A549 (cell line): ENCODE measurements around the gene SELL.

ENCODE experiments used
- EP300 ChIP-seq, 2 experiments: fragments of >200 bp; sonication (Bioruptor Twin); formaldehyde crosslinking; IDR thresholded peaks; 2 replicates in 1 of 2; 3 replicates in 1 of 2; pipeline ENCODE4 v1.6.1; 2016 to 2017
- FOSB ChIP-seq: fragments of 250-450 bp; sonication (Bioruptor Pico); IDR thresholded peaks from 2 replicates; pipeline ENCODE4 v1.5.0; 2020; ENCODE audit warnings: mild to moderate bottlenecking, moderate library complexity
- MYC ChIP-seq: IDR thresholded peaks from 2 replicates; pipeline ENCODE4 v1.6.1; 2012; ENCODE audit warnings: mild to moderate bottlenecking, inconsistent platforms, low read length, improper control_type of control experiment, borderline replicate concordance
- NFE2L2 ChIP-seq: fragments of 150-350 bp; conservative IDR thresholded peaks from 2 replicates; pipeline ENCODE4 v1.6.1; 2014; ENCODE audit warnings: low read length
- NR3C1 ChIP-seq: fragments of >200 bp; sonication (Bioruptor Twin); formaldehyde crosslinking; IDR thresholded peaks from 3 replicates; pipeline ENCODE4 v1.6.1; 2017
- POLR2A ChIP-seq: IDR thresholded peaks from 2 replicates; pipeline ENCODE4 v1.6.1; 2012; ENCODE audit warnings: mild to moderate bottlenecking, low read length
- RAD21 ChIP-seq, 2 experiments: fragments of >200 bp in 1 of 2; sonication (Bioruptor Twin) in 1 of 2; formaldehyde crosslinking in 1 of 2; IDR thresholded peaks in 1 of 2; conservative IDR thresholded peaks in 1 of 2; 2 replicates in 1 of 2; 3 replicates in 1 of 2; pipeline ENCODE4 v1.6.1; 2012 to 2018; ENCODE audit warnings: inconsistent platforms in 1 of 2
- RCOR1 ChIP-seq: fragments of 150-350 bp; IDR thresholded peaks from 2 replicates; pipeline ENCODE4 v1.6.1; 2014; ENCODE audit warnings: antibody characterized with exemption, low read length, low read depth
- RFX5 ChIP-seq: fragments of 450-650 bp; IDR thresholded peaks from 2 replicates; pipeline ENCODE4 v1.7.1; 2014; ENCODE audit warnings: antibody characterized with exemption, mild to moderate bottlenecking, moderate library complexity
- RNF2 ChIP-seq: fragments of 200-600 bp; sonication (generic); IDR thresholded peaks from 2 replicates; pipeline ENCODE4 v1.6.1; 2016; ENCODE audit warnings: low read depth, mild to moderate bottlenecking, antibody characterized with exemption, moderate library complexity, borderline replicate concordance
- TF ChIP-seq, protein P1 (sequence below): fragments of >200 bp; sonication (Bioruptor Twin); formaldehyde crosslinking; IDR thresholded peaks from 3 replicates; pipeline ENCODE4 v1.5.1; 2016

DNA sequence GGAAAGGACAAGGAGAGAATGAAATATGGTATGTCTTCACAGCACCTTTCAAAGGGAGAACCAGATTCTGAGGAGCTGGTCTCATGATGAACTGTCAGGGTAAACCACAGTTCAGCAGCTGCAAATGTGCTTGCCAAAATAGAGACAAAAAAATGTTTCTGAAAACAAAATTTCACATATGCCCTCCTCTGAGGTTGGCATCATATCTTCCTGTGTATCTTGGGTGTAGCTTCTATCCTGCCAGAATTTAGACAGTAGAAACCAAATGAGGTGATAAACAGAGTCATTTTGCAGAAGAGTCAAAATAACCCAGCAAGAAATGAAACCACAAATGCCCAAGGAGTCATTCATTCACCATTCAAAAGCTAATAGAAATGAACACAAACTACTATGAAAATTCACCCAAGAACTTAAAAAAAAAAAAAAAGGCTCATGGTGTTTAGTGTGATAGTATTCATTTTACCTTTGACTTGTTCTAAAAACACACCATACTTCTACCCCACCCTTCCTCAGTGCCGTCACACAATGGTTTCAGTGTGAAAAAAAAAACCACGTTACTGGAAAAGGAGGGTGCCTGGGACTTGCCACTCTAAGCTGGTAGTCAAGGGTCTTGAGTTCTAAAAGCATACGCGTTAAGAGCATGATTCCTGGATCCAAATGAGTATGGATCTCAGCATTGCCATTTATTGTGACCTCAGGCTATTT lies 18.5 kb downstream of the SELL start:
- TF ChIP-seq, protein P1, sequence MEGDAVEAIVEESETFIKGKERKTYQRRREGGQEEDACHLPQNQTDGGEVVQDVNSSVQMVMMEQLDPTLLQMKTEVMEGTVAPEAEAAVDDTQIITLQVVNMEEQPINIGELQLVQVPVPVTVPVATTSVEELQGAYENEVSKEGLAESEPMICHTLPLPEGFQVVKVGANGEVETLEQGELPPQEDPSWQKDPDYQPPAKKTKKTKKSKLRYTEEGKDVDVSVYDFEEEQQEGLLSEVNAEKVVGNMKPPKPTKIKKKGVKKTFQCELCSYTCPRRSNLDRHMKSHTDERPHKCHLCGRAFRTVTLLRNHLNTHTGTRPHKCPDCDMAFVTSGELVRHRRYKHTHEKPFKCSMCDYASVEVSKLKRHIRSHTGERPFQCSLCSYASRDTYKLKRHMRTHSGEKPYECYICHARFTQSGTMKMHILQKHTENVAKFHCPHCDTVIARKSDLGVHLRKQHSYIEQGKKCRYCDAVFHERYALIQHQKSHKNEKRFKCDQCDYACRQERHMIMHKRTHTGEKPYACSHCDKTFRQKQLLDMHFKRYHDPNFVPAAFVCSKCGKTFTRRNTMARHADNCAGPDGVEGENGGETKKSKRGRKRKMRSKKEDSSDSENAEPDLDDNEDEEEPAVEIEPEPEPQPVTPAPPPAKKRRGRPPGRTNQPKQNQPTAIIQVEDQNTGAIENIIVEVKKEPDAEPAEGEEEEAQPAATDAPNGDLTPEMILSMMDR: no peak
- TF ChIP-seq EP300 (IDR thresholded peaks at IDR 0.05) (no peak), RFX5 (no peak), POLR2A (no peak), RAD21 (conservative IDR thresholded peaks at IDR 0.05 in 1 of 2, IDR thresholded peaks at IDR 0.05 in 1 of 2) (no peak), NR3C1 (no peak), RCOR1 (no peak), NFE2L2 (no peak), MYC (no peak), RNF2 (no peak), FOSB (no peak)
